ENCODE results near the gene UBE3C. TPM values are rescaled to one million over a fixed set of nuclear protein-coding genes. Genes with fewer than 3 reads are reported as not detected.

Gene UBE3C
- total RNA-seq, 1 experiment from 2014 or later = 87.6 TPM

DNA sequence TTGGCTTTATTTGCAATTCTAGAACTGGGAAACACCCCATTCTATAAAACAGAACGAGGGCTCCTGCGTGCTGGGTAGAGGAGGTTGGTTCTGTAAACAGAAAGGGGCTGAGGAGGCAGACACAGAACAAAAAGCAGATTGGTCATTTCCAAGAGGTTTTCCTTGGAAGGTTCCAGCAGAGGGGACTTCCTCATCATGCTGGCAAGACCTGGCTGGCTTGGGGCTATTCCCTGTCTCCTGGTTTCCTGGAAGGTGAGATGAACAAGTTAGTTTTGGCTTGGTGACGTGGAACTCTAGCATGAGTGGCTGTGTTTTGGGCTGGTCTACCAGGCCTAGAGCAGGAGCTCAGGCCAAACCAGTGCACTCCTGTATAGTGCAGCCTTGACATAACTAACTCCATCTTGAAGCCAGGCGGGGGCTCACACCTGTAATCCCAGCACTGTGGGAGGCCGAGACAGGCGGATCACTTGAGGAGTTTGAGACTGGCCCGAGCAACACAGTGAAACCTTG is 172.0 kb downstream of the UBE3C start:
- no TSS peak for BruUV-seq (replicated peaks)
- TF ChIP-seq SIN3A (IDR thresholded peaks at IDR 0.05; ENCODE audit: borderline replicate concordance, insufficient read depth, low read depth, low read length) = no peak
- TF ChIP-seq POLR2AphosphoS5 (IDR thresholded peaks at IDR 0.05; ENCODE audit: low read depth, low read length) = no peak
- no peak for TF ChIP-seq TCF7L2 (IDR thresholded peaks at IDR 0.05; ENCODE audit: low read depth, low read length)
- TF ChIP-seq, protein P1, sequence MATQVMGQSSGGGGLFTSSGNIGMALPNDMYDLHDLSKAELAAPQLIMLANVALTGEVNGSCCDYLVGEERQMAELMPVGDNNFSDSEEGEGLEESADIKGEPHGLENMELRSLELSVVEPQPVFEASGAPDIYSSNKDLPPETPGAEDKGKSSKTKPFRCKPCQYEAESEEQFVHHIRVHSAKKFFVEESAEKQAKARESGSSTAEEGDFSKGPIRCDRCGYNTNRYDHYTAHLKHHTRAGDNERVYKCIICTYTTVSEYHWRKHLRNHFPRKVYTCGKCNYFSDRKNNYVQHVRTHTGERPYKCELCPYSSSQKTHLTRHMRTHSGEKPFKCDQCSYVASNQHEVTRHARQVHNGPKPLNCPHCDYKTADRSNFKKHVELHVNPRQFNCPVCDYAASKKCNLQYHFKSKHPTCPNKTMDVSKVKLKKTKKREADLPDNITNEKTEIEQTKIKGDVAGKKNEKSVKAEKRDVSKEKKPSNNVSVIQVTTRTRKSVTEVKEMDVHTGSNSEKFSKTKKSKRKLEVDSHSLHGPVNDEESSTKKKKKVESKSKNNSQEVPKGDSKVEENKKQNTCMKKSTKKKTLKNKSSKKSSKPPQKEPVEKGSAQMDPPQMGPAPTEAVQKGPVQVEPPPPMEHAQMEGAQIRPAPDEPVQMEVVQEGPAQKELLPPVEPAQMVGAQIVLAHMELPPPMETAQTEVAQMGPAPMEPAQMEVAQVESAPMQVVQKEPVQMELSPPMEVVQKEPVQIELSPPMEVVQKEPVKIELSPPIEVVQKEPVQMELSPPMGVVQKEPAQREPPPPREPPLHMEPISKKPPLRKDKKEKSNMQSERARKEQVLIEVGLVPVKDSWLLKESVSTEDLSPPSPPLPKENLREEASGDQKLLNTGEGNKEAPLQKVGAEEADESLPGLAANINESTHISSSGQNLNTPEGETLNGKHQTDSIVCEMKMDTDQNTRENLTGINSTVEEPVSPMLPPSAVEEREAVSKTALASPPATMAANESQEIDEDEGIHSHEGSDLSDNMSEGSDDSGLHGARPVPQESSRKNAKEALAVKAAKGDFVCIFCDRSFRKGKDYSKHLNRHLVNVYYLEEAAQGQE (IDR thresholded peaks at IDR 0.05; ENCODE audit: insufficient read depth in 1 of 2, low read depth in 2 of 2, low read length in 1 of 2) = no peak
- TF ChIP-seq, protein P2, sequence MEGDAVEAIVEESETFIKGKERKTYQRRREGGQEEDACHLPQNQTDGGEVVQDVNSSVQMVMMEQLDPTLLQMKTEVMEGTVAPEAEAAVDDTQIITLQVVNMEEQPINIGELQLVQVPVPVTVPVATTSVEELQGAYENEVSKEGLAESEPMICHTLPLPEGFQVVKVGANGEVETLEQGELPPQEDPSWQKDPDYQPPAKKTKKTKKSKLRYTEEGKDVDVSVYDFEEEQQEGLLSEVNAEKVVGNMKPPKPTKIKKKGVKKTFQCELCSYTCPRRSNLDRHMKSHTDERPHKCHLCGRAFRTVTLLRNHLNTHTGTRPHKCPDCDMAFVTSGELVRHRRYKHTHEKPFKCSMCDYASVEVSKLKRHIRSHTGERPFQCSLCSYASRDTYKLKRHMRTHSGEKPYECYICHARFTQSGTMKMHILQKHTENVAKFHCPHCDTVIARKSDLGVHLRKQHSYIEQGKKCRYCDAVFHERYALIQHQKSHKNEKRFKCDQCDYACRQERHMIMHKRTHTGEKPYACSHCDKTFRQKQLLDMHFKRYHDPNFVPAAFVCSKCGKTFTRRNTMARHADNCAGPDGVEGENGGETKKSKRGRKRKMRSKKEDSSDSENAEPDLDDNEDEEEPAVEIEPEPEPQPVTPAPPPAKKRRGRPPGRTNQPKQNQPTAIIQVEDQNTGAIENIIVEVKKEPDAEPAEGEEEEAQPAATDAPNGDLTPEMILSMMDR (IDR thresholded peaks at IDR 0.05) = no peak
- ATAC-seq (no peak), DNase-seq (ENCODE audit: low read depth, low spot score) (no peak)
- peaks cover 29% of the 10 kb centered on the region for H3K4me1 ChIP-seq (ENCODE audit: control insufficient read depth, insufficient read depth, low read length)
- intact Hi-C loops (cut with micrococcal nuclease; ENCODE audit: unreplicated experiment) (no loop called here), in situ Hi-C loops (cut with HindIII; ENCODE audit: low pct_unique_long_range_greater_than_20kb, low sequenced_read_pairs) (no loop called here)
- ChIA-PET POLR2A (no interaction called here), CTCF (no interaction called here)
- H3K9me3 ChIP-seq (ENCODE audit: control insufficient read depth, insufficient read depth, low read depth, low read length) = no peaks in the 10 kb centered on the region
- H3K27me3 ChIP-seq (ENCODE audit: control insufficient read depth, insufficient read depth, low read length) = no peaks in the 10 kb centered on the region
- no peaks in the 10 kb centered on the region for H3K36me3 ChIP-seq (ENCODE audit: control insufficient read depth, insufficient read depth, low read length)
- no peak overlapping the region; a peak in 1 of 4 replicates for H3K4me3 ChIP-seq (ENCODE audit: low read depth in 2 of 2, low read length in 2 of 2)
- H3K27ac ChIP-seq (ENCODE audit: low read length) = peak overlapping the region; percentile 96

DNA sequence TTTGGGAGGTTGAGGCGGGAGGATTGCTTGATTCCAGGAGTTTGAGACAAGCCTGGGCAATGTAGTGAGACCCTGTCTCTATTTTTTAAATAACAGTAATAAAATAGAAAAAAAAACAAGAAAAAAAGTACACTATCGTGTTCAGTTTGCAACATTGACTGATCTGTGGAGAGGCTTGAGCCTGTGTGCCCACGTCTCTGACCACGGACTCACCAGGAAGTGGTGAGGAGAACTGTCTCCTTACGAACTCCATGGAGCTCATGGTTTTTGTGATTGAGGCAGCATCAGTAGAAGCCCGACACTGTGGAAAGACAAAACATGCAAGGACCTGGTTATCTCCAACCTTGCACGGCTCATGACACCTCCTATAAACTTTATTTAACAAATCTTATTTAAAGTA is 174.2 kb downstream of the UBE3C start:
- in situ Hi-C loops (cut with HindIII; ENCODE audit: low pct_unique_long_range_greater_than_20kb, low sequenced_read_pairs) (no loop called here), intact Hi-C loops (cut with micrococcal nuclease; ENCODE audit: unreplicated experiment) (no loop called here)
- peak overlapping the region; percentile 42; the same call in 1 of the 2 replicates for H3K27ac ChIP-seq (ENCODE audit: low read length)
- ChIA-PET POLR2A (no interaction called here), CTCF (no interaction called here)
- ATAC-seq (no peak), DNase-seq (ENCODE audit: low read depth, low spot score) (no peak)
- TF ChIP-seq TCF7L2 (IDR thresholded peaks at IDR 0.05; ENCODE audit: low read depth, low read length) (no peak), SIN3A (IDR thresholded peaks at IDR 0.05; ENCODE audit: borderline replicate concordance, insufficient read depth, low read depth, low read length) (no peak), POLR2AphosphoS5 (IDR thresholded peaks at IDR 0.05; ENCODE audit: low read depth, low read length) (no peak)
- TF ChIP-seq, protein P1 (IDR thresholded peaks at IDR 0.05; ENCODE audit: insufficient read depth in 1 of 2, low read depth in 2 of 2, low read length in 1 of 2) = no peak
- TF ChIP-seq, protein P2 (IDR thresholded peaks at IDR 0.05) = no peak
- H3K9me3 ChIP-seq (ENCODE audit: control insufficient read depth, insufficient read depth, low read depth, low read length) = no peaks in the 10 kb centered on the region
- peaks cover 25% of the 10 kb centered on the region for H3K4me1 ChIP-seq (ENCODE audit: control insufficient read depth, insufficient read depth, low read length)
- BruUV-seq (replicated peaks) = no TSS peak
- H3K4me3 ChIP-seq (ENCODE audit: low read depth in 2 of 2, low read length in 2 of 2) = no peak overlapping the region
- H3K27me3 ChIP-seq (ENCODE audit: control insufficient read depth, insufficient read depth, low read length) = no peaks in the 10 kb centered on the region
- H3K36me3 ChIP-seq (ENCODE audit: control insufficient read depth, insufficient read depth, low read length) = no peaks in the 10 kb centered on the region

Measured in Panc1 (cell line).